Neural progenitor cell (in vitro differentiated cells): ENCODE results near the gene PRDM7.
"Not testable (repeated sequence)": the region's sequence is repeated elsewhere in the genome, so short reads cannot be mapped to it uniquely, and the experiment has no call there.

ENCODE experiments used
- CTCF ChIP-seq: fragments of 200-600 bp; sonication (generic); IDR thresholded peaks from 2 replicates; pipeline ENCODE4 v1.5.1; 2017; ENCODE audit warnings: antibody characterized with exemption, mild to moderate bottlenecking
- EZH2 ChIP-seq: fragments of 200-600 bp; sonication (generic); IDR thresholded peaks from 2 replicates; pipeline ENCODE4 v1.6.1; 2017; ENCODE audit warnings: antibody characterized with exemption, mild to moderate bottlenecking, moderate library complexity

- peak; percentile 25 for TF ChIP-seq CTCF
- not testable (repeated sequence) for TF ChIP-seq EZH2
Measured at GRCh38 chr16:90097010-90097684, 20.0 kb upstream of the PRDM7 start.
